Mammary epithelial cell (primary cell): ENCODE data around the gene SLC23A2.

Experiments used
- CTCF ChIP-seq, 2 donors: IDR thresholded peaks in 1 of 2; conservative IDR thresholded peaks in 1 of 2; 2 replicates each; pipeline ENCODE4 v1.5.1; 2011 to 2012; ENCODE audit warnings: inconsistent platforms in 2 of 2, low read length in 2 of 2, mild to moderate bottlenecking in 2 of 2, control low read depth in 1 of 2, low read depth in 1 of 2; ENCODE audit not compliant: insufficient read depth in 1 of 2; ENCODE audit errors: extremely low read depth in 1 of 2
- EZH2 ChIP-seq: IDR thresholded peaks from 2 replicates; pipeline ENCODE4 v1.6.1; 2012; ENCODE audit warnings: low read length, inconsistent platforms, borderline replicate concordance

GRCh38 chr20:4957187-4957586 lies 44.1 kb downstream of the SLC23A2 start:
- TF ChIP-seq CTCF (conservative IDR thresholded peaks at IDR 0.05 in 1 of 2, IDR thresholded peaks at IDR 0.05 in 1 of 2; ENCODE audit: extremely low read depth in 1 of 2, insufficient read depth in 1 of 2, low read depth in 1 of 2, low read length in 2 of 2) (no peak), EZH2 (no peak)
